SJCRH30 (cell line): Measurements from ENCODE around the gene AP4S1. TPM values are rescaled to one million over a fixed set of nuclear protein-coding genes. Genes with fewer than 3 reads are reported as not detected.
"Not testable (repeated sequence)": the region's sequence is repeated elsewhere in the genome, so short reads cannot be mapped to it uniquely, and the experiment has no call there.

ENCODE experiments used
- DNase-seq, 2 experiments: peaks; one replicate each; pipeline ENCODE4 v3.0.0-alpha.2; 2015 to 2020
- H3K27ac ChIP-seq: fragments of 250-450 bp; sonication (Bioruptor Pico); 2 replicates; pipeline ENCODE4 v1.5.1; 2020; ENCODE audit warnings: mild to moderate bottlenecking, moderate library complexity
- H3K27me3 ChIP-seq: fragments of 250-450 bp; sonication (Bioruptor Pico); 2 replicates; pipeline ENCODE4 v1.5.1; 2020; ENCODE audit warnings: mild to moderate bottlenecking, moderate library complexity
- H3K36me3 ChIP-seq: fragments of 250-450 bp; sonication (Bioruptor Pico); 2 replicates; pipeline ENCODE4 v1.5.1; 2020; ENCODE audit warnings: mild to moderate bottlenecking, moderate library complexity
- H3K4me1 ChIP-seq: fragments of 250-450 bp; sonication (Bioruptor Pico); 2 replicates; pipeline ENCODE4 v1.5.1; 2020; ENCODE audit warnings: mild to moderate bottlenecking, moderate library complexity
- H3K4me3 ChIP-seq: fragments of 250-450 bp; sonication (Bioruptor Pico); 2 replicates; pipeline ENCODE4 v1.5.1; 2020; ENCODE audit warnings: mild to moderate bottlenecking, moderate library complexity
- H3K9me3 ChIP-seq: fragments of 250-450 bp; sonication (Bioruptor Pico); replicated peaks from 2 replicates; pipeline ENCODE4 v1.5.1; 2020; ENCODE audit warnings: mild to moderate bottlenecking, moderate library complexity
- total RNA-seq: library from RNA; depleted of rRNA; stranded (reverse); fragments of >200 nt; shearing (Covaris generic); gene quantifications from 2 replicates; pipeline ENCODE4 v1.2.3, GENCODE V29; 2014; rRNA removed

AP4S1 gene
- total RNA-seq: 8.4 and 9.8 TPM in 2 replicates

GRCh38 chr14:31025367-31026076, at the start of gene AP4S1:
AP4S1 (plus strand) TSS chr14:31025649; CDS start chr14:31066197, 40,548 bp downstream.
- Histone ChIP-seq H3K27ac (peak within 1 kb of the TSS; percentile 97), H3K4me3 (peak within 1 kb of the TSS; percentile 98), H3K4me1 (no peaks in the 10 kb centered on the region; the same call in 1 of the 2 replicates), H3K27me3 (no peaks in the 10 kb centered on the region), H3K36me3 (peaks cover 13% of the 10 kb centered on the region), H3K9me3 (no peaks in the 10 kb centered on the region)
- peak; percentile 59 to 70 for DNase-seq

GRCh38 chr14:30977752-30978151, 47.7 kb upstream of the AP4S1 start:
- H3K27ac ChIP-seq: no peak overlapping the region
- peaks cover 3% of the 10 kb centered on the region for H3K9me3 ChIP-seq
- no peak for DNase-seq
- no peaks in the 10 kb centered on the region for H3K4me1 ChIP-seq
- H3K27me3 ChIP-seq: no peaks in the 10 kb centered on the region
- no peak overlapping the region for H3K4me3 ChIP-seq
- no peaks in the 10 kb centered on the region for H3K36me3 ChIP-seq

- H3K4me1 ChIP-seq, H3K27ac ChIP-seq, H3K27me3 ChIP-seq, H3K9me3 ChIP-seq, H3K4me3 ChIP-seq, H3K36me3 ChIP-seq: not testable (repeated sequence)
- DNase-seq: peak; percentile 36 to 71
These were observed 45.2 kb upstream of the AP4S1 start for GRCh38 chr14:30980106-30980704.

- H3K4me1 ChIP-seq: no peaks in the 10 kb centered on the region
- no peak for DNase-seq
- no peak overlapping the region for H3K27ac ChIP-seq
- H3K27me3 ChIP-seq: no peaks in the 10 kb centered on the region
- H3K9me3 ChIP-seq: no peaks in the 10 kb centered on the region
- H3K36me3 ChIP-seq: no peaks in the 10 kb centered on the region
- H3K4me3 ChIP-seq: no peak overlapping the region
These were observed 44.5 kb upstream of the AP4S1 start for GRCh38 chr14:30980980-30981379.

GRCh38 chr14:30982533-30982932, 42.9 kb upstream of the AP4S1 start:
- Histone ChIP-seq H3K36me3 (no peaks in the 10 kb centered on the region), H3K4me3 (no peak overlapping the region), H3K27me3 (no peaks in the 10 kb centered on the region), H3K9me3 (no peaks in the 10 kb centered on the region), H3K27ac (no peak overlapping the region), H3K4me1 (no peaks in the 10 kb centered on the region)
- DNase-seq: no peak

GRCh38 chr14:30983858-30984257, 41.6 kb upstream of the AP4S1 start:
- Histone ChIP-seq H3K27ac (no peak overlapping the region), H3K27me3 (no peaks in the 10 kb centered on the region), H3K4me3 (no peak overlapping the region), H3K9me3 (no peaks in the 10 kb centered on the region; the same call in 1 of the 2 replicates), H3K4me1 (no peaks in the 10 kb centered on the region), H3K36me3 (no peaks in the 10 kb centered on the region)
- DNase-seq: no peak

GRCh38 chr14:30985796-30986195, 39.7 kb upstream of the AP4S1 start:
- H3K4me3 ChIP-seq: no peak overlapping the region
- no peaks in the 10 kb centered on the region for H3K4me1 ChIP-seq
- H3K27me3 ChIP-seq: no peaks in the 10 kb centered on the region
- H3K36me3 ChIP-seq: no peaks in the 10 kb centered on the region
- no peak for DNase-seq
- H3K9me3 ChIP-seq: no peaks in the 10 kb centered on the region; the same call in 1 of the 2 replicates
- no peak overlapping the region for H3K27ac ChIP-seq

GRCh38 chr14:30988509-30988908, 36.9 kb upstream of the AP4S1 start:
- no peak for DNase-seq
- Histone ChIP-seq H3K27ac (no peak overlapping the region), H3K27me3 (no peaks in the 10 kb centered on the region), H3K4me1 (no peaks in the 10 kb centered on the region), H3K4me3 (no peak overlapping the region), H3K36me3 (no peaks in the 10 kb centered on the region), H3K9me3 (no peaks in the 10 kb centered on the region; the same call in 1 of the 2 replicates)

GRCh38 chr14:30990770-30991169, 34.7 kb upstream of the AP4S1 start:
- Histone ChIP-seq H3K4me1 (peaks cover 11% of the 10 kb centered on the region; the same call in 1 of the 2 replicates), H3K4me3 (no peak overlapping the region), H3K27me3 (no peaks in the 10 kb centered on the region), H3K27ac (no peak overlapping the region), H3K9me3 (no peaks in the 10 kb centered on the region; the same call in 1 of the 2 replicates), H3K36me3 (no peaks in the 10 kb centered on the region)
- DNase-seq: no peak

- Histone ChIP-seq H3K9me3 (no peaks in the 10 kb centered on the region; the same call in 1 of the 2 replicates), H3K27me3 (no peaks in the 10 kb centered on the region), H3K27ac (no peak overlapping the region), H3K4me1 (peaks cover 13% of the 10 kb centered on the region; the same call in 1 of the 2 replicates), H3K36me3 (no peaks in the 10 kb centered on the region), H3K4me3 (no peak overlapping the region)
- DNase-seq: no peak
These were observed 34.0 kb upstream of the AP4S1 start for GRCh38 chr14:30991408-30991807.

GRCh38 chr14:30993071-30993470, 32.4 kb upstream of the AP4S1 start:
- DNase-seq: no peak
- no peak overlapping the region for H3K4me3 ChIP-seq
- H3K27me3 ChIP-seq: no peaks in the 10 kb centered on the region
- H3K9me3 ChIP-seq: peaks cover 5% of the 10 kb centered on the region
- H3K27ac ChIP-seq: no peak overlapping the region
- H3K4me1 ChIP-seq: peaks cover 13% of the 10 kb centered on the region; the same call in 1 of the 2 replicates
- 0 out of 2 replicates have a peak, but pooled peaks cover 4% of the 10 kb centered on the region for H3K36me3 ChIP-seq

GRCh38 chr14:30994681-30995620, 30.5 kb upstream of the AP4S1 start:
- Histone ChIP-seq H3K4me1 (peaks cover 13% of the 10 kb centered on the region; the same call in 1 of the 2 replicates), H3K27me3 (no peaks in the 10 kb centered on the region), H3K9me3 (peaks cover 13% of the 10 kb centered on the region), H3K4me3 (no peak overlapping the region), H3K27ac (no peak overlapping the region), H3K36me3 (peaks cover 11% of the 10 kb centered on the region; the same call in 1 of the 2 replicates)
- no peak for DNase-seq

- peaks cover 13% of the 10 kb centered on the region; the same call in 1 of the 2 replicates for H3K4me1 ChIP-seq
- peaks cover 13% of the 10 kb centered on the region for H3K9me3 ChIP-seq
- no peak overlapping the region for H3K27ac ChIP-seq
- no peaks in the 10 kb centered on the region for H3K27me3 ChIP-seq
- H3K36me3 ChIP-seq: peaks cover 11% of the 10 kb centered on the region; the same call in 1 of the 2 replicates
- no peak overlapping the region for H3K4me3 ChIP-seq
- peak in 1 of 2 experiments; percentile 23 for DNase-seq
These were observed 29.8 kb upstream of the AP4S1 start for GRCh38 chr14:30995689-30996088.

- Histone ChIP-seq H3K36me3 (peaks cover 15% of the 10 kb centered on the region; the same call in 1 of the 2 replicates), H3K27me3 (no peaks in the 10 kb centered on the region), H3K9me3 (peaks cover 13% of the 10 kb centered on the region), H3K4me3 (no peak overlapping the region), H3K27ac (no peak overlapping the region), H3K4me1 (peaks cover 13% of the 10 kb centered on the region; the same call in 1 of the 2 replicates)
- DNase-seq: no peak
These were observed 28.4 kb upstream of the AP4S1 start for GRCh38 chr14:30996892-30997659.
